ENCODE results near the gene PTPRU. TPM values are rescaled to one million over a fixed set of nuclear protein-coding genes. Genes with fewer than 3 reads are reported as not detected.

PTPRU gene
- polyA plus RNA-seq, 1 of the 3 experiments (the other 2 are of a cell fraction) = 3.5 TPM

- no peaks in the 10 kb centered on the region for H3K36me3 ChIP-seq (replicated peaks in 1 of 2; ENCODE audit: control insufficient read depth in 1 of 2, insufficient read depth in 2 of 2, low read length in 1 of 2)
- no peak overlapping the region for H3K4me3 ChIP-seq (ENCODE audit: low read depth in 2 of 2, low read length in 1 of 2)
- peaks cover 25% of the 10 kb centered on the region for H3K79me2 ChIP-seq (ENCODE audit: insufficient read depth)
- DNase-seq = no peak
- H3K27ac ChIP-seq (ENCODE audit: low read depth in 2 of 2, low read length in 1 of 2) = no peak overlapping the region
- no peak for TF ChIP-seq JUND (IDR thresholded peaks at IDR 0.05)
- no peak for TF ChIP-seq POLR2AphosphoS5 (IDR thresholded peaks at IDR 0.05; ENCODE audit: low read depth, low read length)
- TF ChIP-seq RXRA (IDR thresholded peaks at IDR 0.05; ENCODE audit: borderline replicate concordance, low read depth) = no peak
- no peak for TF ChIP-seq FOSL2 (IDR thresholded peaks at IDR 0.05; ENCODE audit: borderline replicate concordance, low read depth)
- TF ChIP-seq MEF2A (IDR thresholded peaks at IDR 0.05; ENCODE audit: borderline replicate concordance, low read depth) = no peak
- no peak for TF ChIP-seq FOXJ3 (CRISPR knock-in tag; IDR thresholded peaks at IDR 0.05)
- TF ChIP-seq RCOR1 (IDR thresholded peaks at IDR 0.05; ENCODE audit: low read length) = no peak
- no peak for TF ChIP-seq CHD2 (IDR thresholded peaks at IDR 0.05; ENCODE audit: low read length, partially characterized antibody)
- no peak for TF ChIP-seq EZH2phosphoT487 (IDR thresholded peaks at IDR 0.05; ENCODE audit: borderline replicate concordance, low read depth)
- 90% methylated on average over 3 of the region's 3 CpGs for WGBS (ENCODE audit: low lambda C conversion rate)
- no peaks in the 10 kb centered on the region for H3K9me2 ChIP-seq
- H3K9me3 ChIP-seq = no peaks in the 10 kb centered on the region
- POLR2A ChIA-PET = no interaction called here
- no peaks in the 10 kb centered on the region for H4K20me1 ChIP-seq (ENCODE audit: insufficient read depth)
- H3K27me3 ChIP-seq (ENCODE audit: insufficient read depth) = peaks cover 6% of the 10 kb centered on the region
- H3K4me1 ChIP-seq (ENCODE audit: control insufficient read depth in 1 of 2, insufficient read depth in 2 of 2, low read depth in 1 of 2, low read length in 1 of 2) = peaks cover 15 to 16% of the 10 kb centered on the region in 2 experiments
- no peak overlapping the region for H3K4me2 ChIP-seq
- H3K9ac ChIP-seq = no peak overlapping the region
- H3F3A ChIP-seq (replicated peaks; ENCODE audit: insufficient read depth) = no peaks in the 10 kb centered on the region
- CTCF ChIA-PET = interaction anchor here (1.2 to 2.1 kb wide), 3 partner anchors 13 to 1487 kb away, joined by 5 read pairs; no protein-coding TSS in a partner anchor
- no peak overlapping the region for H2AFZ ChIP-seq (ENCODE audit: low read depth)
These were observed 3.9 kb upstream of the PTPRU start for GRCh38 chr1:29232387-29232786.

- WGBS (ENCODE audit: low lambda C conversion rate) = 68% methylated on average over 4 of the region's 4 CpGs
- ChIA-PET POLR2A (no interaction called here), CTCF (interaction anchor here (0.8 to 3.5 kb wide), 4 partner anchors 31 to 1474 kb away, joined by 3 to 20 read pairs (median 3); no protein-coding TSS in a partner anchor)
- TF ChIP-seq EP300 (IDR thresholded peaks at IDR 0.05; ENCODE audit: borderline replicate concordance in 1 of 2, low read depth in 1 of 2, low read length in 1 of 2) = no peak
- no peak for TF ChIP-seq RCOR1 (IDR thresholded peaks at IDR 0.05; ENCODE audit: low read length)
- TF ChIP-seq TCF12 (IDR thresholded peaks at IDR 0.05) = no peak
- TF ChIP-seq SMC3 (IDR thresholded peaks at IDR 0.05; ENCODE audit: low read depth, low read length) = no peak
- no peak for TF ChIP-seq ZBTB33 (IDR thresholded peaks at IDR 0.05; ENCODE audit: borderline replicate concordance, low read depth)
- no peak for TF ChIP-seq TAF1 (IDR thresholded peaks at IDR 0.05; ENCODE audit: borderline replicate concordance, low read depth, low read length)
- TF ChIP-seq CHD2 (IDR thresholded peaks at IDR 0.05; ENCODE audit: low read length, partially characterized antibody) = no peak
- no peak for TF ChIP-seq REST (IDR thresholded peaks at IDR 0.05; ENCODE audit: low read depth, low read length)
- no peak for TF ChIP-seq FOXJ3 (CRISPR knock-in tag; IDR thresholded peaks at IDR 0.05)
- TF ChIP-seq USF1 (IDR thresholded peaks at IDR 0.05; ENCODE audit: borderline replicate concordance, low read depth) = no peak
- TF ChIP-seq JUND (IDR thresholded peaks at IDR 0.05) = no peak
- no peak for TF ChIP-seq NRF1 (IDR thresholded peaks at IDR 0.05; ENCODE audit: low read depth, low read length)
- TF ChIP-seq GABPA (IDR thresholded peaks at IDR 0.05; ENCODE audit: low read depth) = no peak
- no peak for TF ChIP-seq SIN3A (IDR thresholded peaks at IDR 0.05; ENCODE audit: borderline replicate concordance, low read depth, low read length)
- TF ChIP-seq ELF1 (IDR thresholded peaks at IDR 0.05) = no peak
- TF ChIP-seq CTCF (IDR thresholded peaks at IDR 0.05) = no peak
These were observed 2.6 kb upstream of the PTPRU start for GRCh38 chr1:29233693-29234092.

More at GRCh38 chr1:29233693-29234092, 2.6 kb upstream of the PTPRU start:
- H3K27me3 ChIP-seq (ENCODE audit: insufficient read depth) = peaks cover 6% of the 10 kb centered on the region
- H3K9me2 ChIP-seq = no peaks in the 10 kb centered on the region
- no peaks in the 10 kb centered on the region for H3F3A ChIP-seq (replicated peaks; ENCODE audit: insufficient read depth)
- no peak overlapping the region for H3K4me2 ChIP-seq
- H3K36me3 ChIP-seq (replicated peaks in 1 of 2; ENCODE audit: control insufficient read depth in 1 of 2, insufficient read depth in 2 of 2, low read length in 1 of 2) = no peaks in the 10 kb centered on the region
- no peak overlapping the region for H3K9ac ChIP-seq
- H4K20me1 ChIP-seq (ENCODE audit: insufficient read depth) = no peaks in the 10 kb centered on the region
- H3K4me3 ChIP-seq (ENCODE audit: low read depth in 2 of 2, low read length in 1 of 2) = no peak overlapping the region
- DNase-seq = no peak
- peaks cover 16 to 23% of the 10 kb centered on the region in 2 experiments for H3K4me1 ChIP-seq (ENCODE audit: control insufficient read depth in 1 of 2, insufficient read depth in 2 of 2, low read depth in 1 of 2, low read length in 1 of 2)
- no peak overlapping the region for H2AFZ ChIP-seq (ENCODE audit: low read depth)
- no peak overlapping the region for H3K27ac ChIP-seq (ENCODE audit: low read depth in 2 of 2, low read length in 1 of 2)
- H3K9me3 ChIP-seq = no peaks in the 10 kb centered on the region
- H3K79me2 ChIP-seq (ENCODE audit: insufficient read depth) = peaks cover 20% of the 10 kb centered on the region

Data from SK-N-SH (cell line).